Measurements from ENCODE around the gene ARHGEF25.
"Not testable (repeated sequence)": the region's sequence is repeated elsewhere in the genome, so short reads cannot be mapped to it uniquely, and the experiment has no call there.

The ARHGEF25 gene

GRCh38 chr12:57611108-57611826, at the start of gene ARHGEF25:
ARHGEF25 (plus strand) TSS chr12:57611435; CDS start chr12:57611895, 460 bp downstream.
- in situ Hi-C loops (cut with HindIII; ENCODE audit: low sequenced_read_pairs): no loop called here
- DNase-seq (ENCODE audit: low read depth, low spot score): peak; percentile 51

GRCh38 chr12:57563358-57563757, 47.9 kb upstream of the ARHGEF25 start:
- in situ Hi-C loops (cut with HindIII; ENCODE audit: low sequenced_read_pairs): no loop called here
- TF ChIP-seq CTCF (IDR thresholded peaks at IDR 0.05; ENCODE audit: low read depth, low read length): no peak
- no peak for DNase-seq (ENCODE audit: low read depth, low spot score)
- no peak overlapping the region for H3K4me3 ChIP-seq (ENCODE audit: low read depth, low read length)

More at GRCh38 chr12:57611108-57611826, at the start of gene ARHGEF25:
- peak within 1 kb of the TSS; percentile 61 for H3K4me3 ChIP-seq (ENCODE audit: low read depth, low read length)
- no peak for TF ChIP-seq CTCF (IDR thresholded peaks at IDR 0.05; ENCODE audit: low read depth, low read length)

GRCh38 chr12:57564178-57564740, 47.0 kb upstream of the ARHGEF25 start:
- no peak for DNase-seq (ENCODE audit: low read depth, low spot score)
- in situ Hi-C loops (cut with HindIII; ENCODE audit: low sequenced_read_pairs): no loop called here
- TF ChIP-seq CTCF (IDR thresholded peaks at IDR 0.05; ENCODE audit: low read depth, low read length): no peak
- no peak overlapping the region for H3K4me3 ChIP-seq (ENCODE audit: low read depth, low read length)

- TF ChIP-seq CTCF (IDR thresholded peaks at IDR 0.05; ENCODE audit: low read depth, low read length): no peak
- in situ Hi-C loops (cut with HindIII; ENCODE audit: low sequenced_read_pairs): no loop called here
- no peak for DNase-seq (ENCODE audit: low read depth, low spot score)
These were observed 42.4 kb upstream of the ARHGEF25 start for GRCh38 chr12:57568838-57569237.

DNA sequence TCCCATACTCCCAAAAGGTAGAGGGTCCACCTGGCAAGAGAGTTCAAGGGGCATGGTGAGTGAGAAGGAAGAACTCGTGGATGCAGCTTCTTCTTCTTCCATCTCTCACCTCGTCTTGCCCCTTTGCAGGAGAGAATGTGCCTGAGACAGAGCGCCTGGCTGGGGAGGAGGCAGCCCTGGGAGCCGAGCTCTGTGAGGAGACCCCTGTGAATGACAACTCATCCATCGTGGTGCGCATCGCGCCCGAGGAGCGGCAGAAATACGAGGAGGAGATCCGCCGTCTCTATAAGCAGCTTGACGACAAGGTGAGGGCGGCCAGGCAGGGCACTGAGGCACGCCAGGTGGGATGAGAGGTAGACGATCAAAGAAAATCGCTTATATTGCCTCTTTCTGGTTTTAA, 41.4 kb upstream of the ARHGEF25 start:
- no peak for TF ChIP-seq CTCF (IDR thresholded peaks at IDR 0.05; ENCODE audit: low read depth, low read length)
- DNase-seq (ENCODE audit: low read depth, low spot score): no peak
- in situ Hi-C loops (cut with HindIII; ENCODE audit: low sequenced_read_pairs): no loop called here
- H3K4me3 ChIP-seq (ENCODE audit: low read depth, low read length): no peak overlapping the region

More at GRCh38 chr12:57568838-57569237, 42.4 kb upstream of the ARHGEF25 start:
- H3K4me3 ChIP-seq (ENCODE audit: low read depth, low read length): no peak overlapping the region

DNA sequence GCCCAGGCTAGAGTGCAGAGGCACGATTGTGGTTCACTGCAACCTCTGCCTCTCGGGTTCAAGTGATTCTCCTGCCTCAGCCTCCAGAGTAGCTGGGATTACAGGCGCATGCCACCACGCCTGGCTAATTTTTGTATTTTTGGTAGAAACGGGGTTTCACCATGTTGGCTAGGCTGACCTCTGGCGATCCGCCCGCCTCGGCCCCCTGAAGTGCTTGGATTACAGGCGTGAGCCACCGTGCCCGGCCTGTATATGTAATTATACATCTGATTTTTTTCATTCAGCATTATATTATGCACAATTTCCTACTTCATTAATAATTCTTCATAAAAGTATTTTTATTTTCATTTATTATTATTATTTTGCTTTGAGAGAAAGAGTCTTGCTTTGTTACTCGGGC, 40.8 kb upstream of the ARHGEF25 start:
- H3K4me3 ChIP-seq (ENCODE audit: low read depth, low read length); in situ Hi-C loops (cut with HindIII; ENCODE audit: low sequenced_read_pairs); DNase-seq (ENCODE audit: low read depth, low spot score): not testable (repeated sequence)

All from astrocyte of the spinal cord (primary cell).